Measurements from ENCODE around the gene IPO4.

DNA sequence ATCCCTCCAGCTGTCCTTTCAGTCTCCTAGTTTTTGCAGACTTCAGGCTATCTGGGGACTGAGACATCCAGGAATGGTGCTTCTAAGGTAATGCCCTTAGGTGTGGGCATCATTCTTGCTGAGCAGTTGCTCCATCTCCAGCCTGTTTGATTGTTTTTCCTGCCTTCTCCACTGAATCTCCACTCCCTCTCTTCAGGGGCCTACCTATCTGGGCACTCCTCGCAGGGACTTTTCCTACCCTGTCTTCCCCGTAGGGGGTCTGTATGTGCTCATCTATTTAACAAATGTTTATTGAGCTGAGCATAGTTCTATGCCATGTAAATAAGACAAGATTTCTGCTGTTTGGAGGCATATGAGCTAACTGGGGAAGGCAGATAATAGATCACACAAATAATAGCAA is 55.6 kb downstream of the IPO4 start:
- TF ChIP-seq POLR2A (IDR thresholded peaks at IDR 0.05) (no peak), EP300 (IDR thresholded peaks at IDR 0.05) (no peak)

All from suprapubic skin (tissue), 2 donors.